SK-N-SH (cell line): Measurements from ENCODE around the gene LLGL1.

Experiments
- GABPA ChIP-seq: IDR thresholded peaks from 2 replicates; pipeline ENCODE4 v1.4.0; 2012; ENCODE audit warnings: low read depth, mild to moderate bottlenecking
- POLR2AphosphoS5 ChIP-seq: IDR thresholded peaks from 2 replicates; pipeline ENCODE4 v1.6.1; 2012; ENCODE audit warnings: low read depth, low read length
- RAD21 ChIP-seq: IDR thresholded peaks from 2 replicates; pipeline ENCODE4 v1.6.1; 2012; ENCODE audit warnings: mild to moderate bottlenecking, low read length
- RCOR1 ChIP-seq: fragments of 150-350 bp; IDR thresholded peaks from 2 replicates; pipeline ENCODE4 v1.6.1; 2017; ENCODE audit warnings: antibody characterized with exemption, low read length
- RXRA ChIP-seq: IDR thresholded peaks from 2 replicates; pipeline ENCODE4 v1.4.0; 2012; ENCODE audit warnings: low read depth, mild to moderate bottlenecking, borderline replicate concordance
- TF ChIP-seq, protein P1 (sequence below): fragments of 200-600 bp; sonication (generic); IDR thresholded peaks from 2 replicates; pipeline ENCODE4 v1.6.1; 2017; ENCODE audit warnings: antibody characterized with exemption, mild to moderate bottlenecking, moderate library complexity
- TF ChIP-seq, protein P2 (sequence below): fragments of 150-350 bp; IDR thresholded peaks from 2 replicates; pipeline ENCODE4 v1.6.1; 2017; ENCODE audit warnings: antibody characterized with exemption, low read length, low read depth, borderline replicate concordance

DNA sequence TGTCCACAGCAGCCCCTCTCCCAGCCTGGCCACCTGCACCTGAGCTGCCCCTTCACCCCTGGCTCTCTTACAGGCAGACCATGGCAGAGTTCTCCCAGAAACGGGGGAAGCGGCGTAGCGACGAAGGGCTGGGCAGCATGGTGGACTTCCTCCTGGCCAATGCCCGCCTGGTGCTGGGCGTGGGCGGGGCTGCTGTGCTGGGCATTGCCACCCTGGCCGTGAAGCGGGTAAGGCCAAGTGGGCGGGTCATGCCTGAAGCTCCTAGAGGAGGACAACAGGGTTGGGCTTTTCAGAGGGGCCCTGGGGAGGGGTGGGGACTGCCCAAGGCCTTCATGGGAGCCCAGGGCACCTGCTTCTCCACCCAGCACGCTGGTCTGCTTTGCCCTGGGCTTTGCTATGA, 37.2 kb downstream of the LLGL1 start:
- TF ChIP-seq RXRA (no peak), GABPA (no peak), RAD21 (no peak), POLR2AphosphoS5 (no peak), RCOR1 (no peak)
- TF ChIP-seq, protein P1, sequence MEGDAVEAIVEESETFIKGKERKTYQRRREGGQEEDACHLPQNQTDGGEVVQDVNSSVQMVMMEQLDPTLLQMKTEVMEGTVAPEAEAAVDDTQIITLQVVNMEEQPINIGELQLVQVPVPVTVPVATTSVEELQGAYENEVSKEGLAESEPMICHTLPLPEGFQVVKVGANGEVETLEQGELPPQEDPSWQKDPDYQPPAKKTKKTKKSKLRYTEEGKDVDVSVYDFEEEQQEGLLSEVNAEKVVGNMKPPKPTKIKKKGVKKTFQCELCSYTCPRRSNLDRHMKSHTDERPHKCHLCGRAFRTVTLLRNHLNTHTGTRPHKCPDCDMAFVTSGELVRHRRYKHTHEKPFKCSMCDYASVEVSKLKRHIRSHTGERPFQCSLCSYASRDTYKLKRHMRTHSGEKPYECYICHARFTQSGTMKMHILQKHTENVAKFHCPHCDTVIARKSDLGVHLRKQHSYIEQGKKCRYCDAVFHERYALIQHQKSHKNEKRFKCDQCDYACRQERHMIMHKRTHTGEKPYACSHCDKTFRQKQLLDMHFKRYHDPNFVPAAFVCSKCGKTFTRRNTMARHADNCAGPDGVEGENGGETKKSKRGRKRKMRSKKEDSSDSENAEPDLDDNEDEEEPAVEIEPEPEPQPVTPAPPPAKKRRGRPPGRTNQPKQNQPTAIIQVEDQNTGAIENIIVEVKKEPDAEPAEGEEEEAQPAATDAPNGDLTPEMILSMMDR = no peak
- TF ChIP-seq, protein P2, sequence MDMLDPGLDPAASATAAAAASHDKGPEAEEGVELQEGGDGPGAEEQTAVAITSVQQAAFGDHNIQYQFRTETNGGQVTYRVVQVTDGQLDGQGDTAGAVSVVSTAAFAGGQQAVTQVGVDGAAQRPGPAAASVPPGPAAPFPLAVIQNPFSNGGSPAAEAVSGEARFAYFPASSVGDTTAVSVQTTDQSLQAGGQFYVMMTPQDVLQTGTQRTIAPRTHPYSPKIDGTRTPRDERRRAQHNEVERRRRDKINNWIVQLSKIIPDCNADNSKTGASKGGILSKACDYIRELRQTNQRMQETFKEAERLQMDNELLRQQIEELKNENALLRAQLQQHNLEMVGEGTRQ = no peak
